HG03064 (cell line): ENCODE results near the gene FOXE1.

ENCODE experiments used
- ATAC-seq: cut with Tn5 transposase; IDR thresholded peaks from one replicate; pipeline ENCODE4 v1.9.1; 2021; ENCODE audit warnings: low read depth; ENCODE audit not compliant: unreplicated experiment

Gene FOXE1

DNA sequence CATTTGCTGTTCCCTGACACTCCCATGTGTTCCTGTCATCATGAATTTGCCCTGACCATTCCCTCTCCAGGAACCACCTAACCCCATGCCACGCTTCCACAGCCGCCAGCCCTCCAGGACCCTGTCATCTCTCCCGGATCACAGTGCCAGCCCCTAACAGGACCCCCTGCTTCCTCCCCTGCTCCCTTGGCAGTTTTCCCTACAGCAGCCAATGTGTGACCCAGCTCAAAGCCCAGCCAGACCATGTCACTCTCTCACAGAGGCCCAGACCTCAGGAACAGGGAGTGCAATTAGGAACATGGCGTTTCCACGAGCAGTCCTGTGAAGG is 8.1 kb downstream of the FOXE1 start:
- no peak for ATAC-seq

DNA sequence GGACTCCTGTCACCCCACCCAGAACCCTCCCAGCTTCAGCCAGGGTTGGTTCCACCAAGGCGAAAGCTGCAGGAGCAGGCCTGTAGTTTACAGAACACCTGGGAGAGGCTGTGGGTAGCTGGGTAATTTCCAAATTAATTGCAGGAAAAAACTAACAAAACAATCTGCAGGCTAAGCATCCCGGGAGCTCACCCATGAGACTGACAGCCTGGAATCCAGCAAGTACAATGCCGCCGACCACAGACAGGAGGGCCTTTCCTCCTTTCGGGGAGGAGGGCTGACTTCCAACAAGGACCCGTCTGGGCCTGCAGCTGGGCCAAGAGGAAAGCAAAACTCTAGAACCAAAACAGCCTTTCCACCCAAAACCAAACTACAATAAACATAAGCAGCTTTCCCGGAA is 10.3 kb downstream of the FOXE1 start:
- ATAC-seq: no peak

GRCh38 chr9:97864396-97864795 is 11.4 kb downstream of the FOXE1 start:
- no peak for ATAC-seq

GRCh38 chr9:97866300-97866699 is 13.3 kb downstream of the FOXE1 start:
- no peak for ATAC-seq

DNA sequence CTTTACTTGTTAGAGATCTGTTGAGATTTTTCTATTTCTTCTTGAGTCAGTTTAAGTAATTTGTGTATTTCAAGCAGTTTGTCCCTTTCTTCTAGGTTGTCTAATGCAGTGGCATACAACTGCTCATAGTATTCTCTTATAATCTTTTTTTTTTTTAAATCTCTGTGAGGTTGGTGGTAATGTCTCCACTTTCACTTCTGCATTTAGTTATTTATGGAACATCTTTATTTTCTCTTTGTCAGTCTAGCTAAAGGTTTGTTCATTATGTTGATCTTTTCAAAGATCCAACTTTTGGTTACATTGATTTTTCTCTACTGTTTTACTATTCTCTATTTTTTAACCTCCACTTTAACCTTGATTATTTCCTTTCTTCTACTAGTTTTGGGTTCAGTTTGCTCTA is 13.8 kb downstream of the FOXE1 start:
- no peak for ATAC-seq

DNA sequence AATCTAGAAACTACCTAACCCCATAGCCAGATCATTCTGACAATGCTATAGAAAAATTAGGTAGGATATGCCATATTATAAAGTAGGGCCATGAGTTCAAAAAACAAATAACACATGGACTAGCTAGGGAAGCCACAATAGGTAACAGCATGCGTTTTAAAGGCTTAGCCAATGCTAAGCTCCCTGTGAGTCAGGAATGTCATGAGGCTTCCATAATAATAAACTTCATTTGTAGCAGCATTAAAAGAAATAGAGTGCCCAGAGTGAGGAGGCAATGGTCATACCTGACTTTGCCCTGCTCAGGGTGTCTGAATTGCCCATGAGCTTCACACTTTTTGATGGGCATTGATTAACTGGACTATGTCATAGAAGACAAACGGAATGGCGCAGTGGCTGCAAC is 15.8 kb downstream of the FOXE1 start:
- no peak for ATAC-seq

GRCh38 chr9:97873425-97873824 is 20.4 kb downstream of the FOXE1 start:
- ATAC-seq: no peak

GRCh38 chr9:97873882-97874281 is 20.9 kb downstream of the FOXE1 start:
- ATAC-seq: no peak

- no peak for ATAC-seq
Observed at GRCh38 chr9:97874624-97875023, 21.6 kb downstream of the FOXE1 start.

GRCh38 chr9:97875111-97875510 is 22.1 kb downstream of the FOXE1 start:
- ATAC-seq: no peak

GRCh38 chr9:97876061-97876460 is 23.0 kb downstream of the FOXE1 start:
- ATAC-seq: no peak

DNA sequence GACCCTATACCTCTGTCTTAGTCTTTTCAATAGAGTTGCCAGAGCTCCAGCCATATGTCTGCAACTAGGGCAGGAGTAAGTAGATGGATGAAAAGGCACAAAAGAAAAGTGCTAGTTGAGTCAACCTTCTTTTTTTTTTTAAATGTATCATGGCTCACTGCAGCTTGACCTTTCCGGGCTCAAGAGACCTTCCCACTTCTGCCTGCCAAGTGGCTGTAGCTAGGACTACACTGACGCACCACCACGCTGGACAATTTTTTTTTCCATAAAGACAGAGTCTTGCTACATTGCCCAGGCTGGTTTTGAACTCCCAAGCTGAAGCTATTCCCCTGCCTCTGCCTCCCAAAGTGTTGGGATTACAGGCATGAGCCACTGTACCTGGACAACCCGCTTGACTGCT is 27.3 kb downstream of the FOXE1 start:
- ATAC-seq: no peak

DNA sequence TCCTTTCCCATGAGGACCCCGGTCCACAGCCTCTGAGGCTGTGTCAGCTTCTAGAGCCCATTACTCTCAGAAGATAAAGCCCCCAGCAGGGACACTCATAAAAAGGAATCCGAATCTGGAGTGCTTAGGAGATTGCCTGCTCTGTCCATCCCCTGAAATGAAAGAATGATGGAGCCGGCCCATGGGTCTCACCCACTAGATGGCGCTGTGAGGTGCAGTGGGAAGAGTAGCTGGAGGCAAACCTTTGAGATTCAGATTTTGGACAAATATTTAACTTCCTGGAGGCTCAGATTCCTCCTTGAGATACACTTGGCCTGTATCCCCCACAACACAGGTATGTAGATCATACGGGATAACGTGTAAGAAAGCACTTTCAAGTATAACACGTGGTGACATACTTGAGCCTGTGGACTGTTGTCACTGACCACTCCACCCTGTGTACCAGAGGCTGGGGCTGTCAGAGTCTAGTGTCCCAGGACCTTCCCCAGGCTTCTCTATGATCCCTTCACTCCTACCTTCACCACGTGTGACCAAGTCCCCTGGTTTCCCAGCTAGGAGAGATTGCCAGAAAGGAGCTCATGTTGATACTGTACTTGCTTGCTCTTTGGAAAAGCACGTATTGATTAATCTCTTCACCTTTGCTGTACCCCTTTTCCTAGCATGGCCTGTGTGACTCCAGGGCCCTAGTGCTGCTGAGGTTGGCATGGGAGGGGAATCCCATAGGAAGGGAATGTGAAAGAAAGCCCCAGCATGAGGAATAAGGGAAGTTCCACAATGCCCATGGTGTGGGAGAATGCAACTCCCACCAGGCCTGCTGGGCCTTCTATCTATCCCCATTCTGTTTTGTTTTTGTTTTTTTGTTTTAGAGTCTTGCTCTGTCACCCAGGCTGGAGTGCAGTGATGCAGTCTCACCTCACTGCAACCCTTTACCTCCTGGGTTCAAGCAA is 37.2 kb downstream of the FOXE1 start:
- no peak for ATAC-seq

DNA sequence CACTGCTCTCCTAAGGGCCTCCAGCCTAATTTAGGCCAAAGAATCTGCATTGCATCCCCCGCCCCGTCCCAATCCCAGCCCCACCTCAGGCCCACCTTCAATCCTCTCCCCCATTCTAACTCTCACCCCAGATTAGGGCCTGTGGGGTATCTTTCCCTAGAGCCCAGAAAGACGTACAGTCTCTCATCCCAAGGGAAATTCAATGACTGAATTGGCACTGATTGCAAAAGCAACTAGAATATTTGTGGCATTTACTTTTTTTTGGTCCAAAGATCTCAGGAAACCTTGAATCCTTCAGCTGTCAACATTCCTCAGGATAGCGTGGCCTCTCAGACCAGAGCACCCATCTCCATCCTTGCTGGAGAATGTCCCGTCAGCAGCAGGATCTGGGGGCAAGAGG is 38.7 kb downstream of the FOXE1 start:
- ATAC-seq: no peak

DNA sequence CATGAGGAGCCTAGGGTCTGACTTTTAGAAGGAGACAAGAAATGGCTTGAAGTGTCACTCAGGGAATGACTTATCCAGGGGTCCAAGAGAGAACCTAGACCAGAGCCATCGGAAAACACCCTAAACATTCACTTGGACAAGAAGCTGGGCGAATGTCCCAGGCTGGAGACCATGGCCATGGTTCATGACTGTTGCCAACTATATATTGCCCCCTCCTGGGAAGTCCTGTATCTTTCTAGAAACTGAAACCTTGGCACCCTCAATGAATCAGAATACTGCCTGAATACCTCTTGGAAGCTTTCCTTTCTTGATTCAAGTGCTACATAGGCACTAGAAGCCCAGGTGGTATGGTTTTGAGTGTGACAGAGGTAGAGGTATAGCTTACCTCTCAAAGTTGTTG is 39.4 kb downstream of the FOXE1 start:
- ATAC-seq: no peak

DNA sequence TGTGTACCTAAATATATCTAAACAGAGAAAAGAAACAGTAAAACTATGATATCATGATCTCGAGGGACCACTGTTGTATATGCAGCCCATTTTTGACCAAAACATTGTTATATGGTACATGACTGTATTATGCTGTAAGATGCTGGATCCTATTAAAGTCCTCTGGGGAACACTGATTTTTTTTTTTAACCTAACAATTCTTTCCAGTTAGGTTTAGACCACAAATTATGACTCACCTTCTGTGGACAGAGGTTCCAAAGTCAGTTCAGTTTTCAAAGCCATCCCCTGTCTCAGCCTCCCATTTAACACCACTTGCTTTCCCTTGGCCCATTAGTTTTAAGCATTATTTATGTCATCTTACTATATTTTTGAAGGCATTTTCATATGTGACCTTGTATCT is 42.2 kb downstream of the FOXE1 start:
- ATAC-seq: no peak

DNA sequence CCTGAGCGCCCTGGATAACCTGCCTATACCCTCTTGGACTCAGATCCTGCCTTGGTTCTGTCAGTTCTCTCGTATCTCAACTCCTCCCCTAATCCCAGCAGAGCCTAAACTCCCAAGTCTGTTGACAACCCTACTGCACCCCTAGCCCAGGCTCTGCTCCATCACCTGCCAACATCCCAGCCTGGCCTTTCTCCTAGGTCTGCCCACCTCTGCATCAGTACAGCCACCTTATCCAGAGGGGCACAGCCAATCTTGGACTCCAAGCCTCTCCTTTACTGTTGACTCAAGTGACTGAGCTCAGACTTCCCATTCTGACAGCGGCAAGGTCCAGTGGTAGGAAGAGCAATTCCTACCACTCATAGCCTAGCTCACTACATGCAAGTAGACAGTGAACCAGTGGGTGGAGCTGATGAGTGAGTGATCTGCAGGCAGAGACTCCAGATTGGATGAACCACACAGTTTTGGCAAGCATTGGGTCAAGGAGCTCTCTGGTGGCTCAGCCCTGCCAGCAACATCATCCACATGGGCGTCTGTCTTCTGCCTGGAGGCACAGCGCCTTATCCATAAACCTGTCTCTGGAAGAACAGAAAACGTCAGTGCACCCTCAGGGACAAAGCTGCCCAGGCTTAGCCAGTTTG is 42.8 kb downstream of the FOXE1 start:
- ATAC-seq: no peak

DNA sequence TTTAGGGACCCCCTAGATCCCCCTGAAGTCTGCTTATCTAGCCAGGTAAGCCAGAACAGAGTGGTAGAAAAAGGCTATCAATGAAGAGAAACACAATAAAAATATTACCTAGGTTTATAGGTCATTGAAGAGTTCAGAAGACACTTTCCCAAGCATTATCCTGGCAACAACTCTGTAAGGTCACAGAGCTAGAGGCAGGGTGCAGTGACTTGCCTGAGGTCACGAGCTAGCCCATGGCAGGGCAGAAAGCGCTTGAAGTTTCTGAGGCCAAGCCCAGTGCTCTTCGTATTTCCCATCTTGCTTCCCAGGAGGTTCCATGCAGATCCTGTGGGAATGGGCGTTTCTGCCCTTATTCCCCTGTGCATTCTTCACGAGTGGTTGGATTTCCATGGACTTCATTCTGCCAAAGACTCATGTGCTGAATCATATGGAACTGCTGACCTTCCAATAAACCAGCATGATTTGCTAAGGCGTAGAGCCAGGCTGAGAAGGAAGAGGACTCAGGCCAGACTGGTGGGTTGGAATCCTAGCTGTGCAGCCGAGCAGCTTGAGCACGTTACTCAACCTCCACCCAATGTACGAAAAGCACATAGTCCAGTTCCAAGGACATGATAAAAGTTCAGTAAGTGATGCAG is 47.2 kb downstream of the FOXE1 start:
- no peak for ATAC-seq

DNA sequence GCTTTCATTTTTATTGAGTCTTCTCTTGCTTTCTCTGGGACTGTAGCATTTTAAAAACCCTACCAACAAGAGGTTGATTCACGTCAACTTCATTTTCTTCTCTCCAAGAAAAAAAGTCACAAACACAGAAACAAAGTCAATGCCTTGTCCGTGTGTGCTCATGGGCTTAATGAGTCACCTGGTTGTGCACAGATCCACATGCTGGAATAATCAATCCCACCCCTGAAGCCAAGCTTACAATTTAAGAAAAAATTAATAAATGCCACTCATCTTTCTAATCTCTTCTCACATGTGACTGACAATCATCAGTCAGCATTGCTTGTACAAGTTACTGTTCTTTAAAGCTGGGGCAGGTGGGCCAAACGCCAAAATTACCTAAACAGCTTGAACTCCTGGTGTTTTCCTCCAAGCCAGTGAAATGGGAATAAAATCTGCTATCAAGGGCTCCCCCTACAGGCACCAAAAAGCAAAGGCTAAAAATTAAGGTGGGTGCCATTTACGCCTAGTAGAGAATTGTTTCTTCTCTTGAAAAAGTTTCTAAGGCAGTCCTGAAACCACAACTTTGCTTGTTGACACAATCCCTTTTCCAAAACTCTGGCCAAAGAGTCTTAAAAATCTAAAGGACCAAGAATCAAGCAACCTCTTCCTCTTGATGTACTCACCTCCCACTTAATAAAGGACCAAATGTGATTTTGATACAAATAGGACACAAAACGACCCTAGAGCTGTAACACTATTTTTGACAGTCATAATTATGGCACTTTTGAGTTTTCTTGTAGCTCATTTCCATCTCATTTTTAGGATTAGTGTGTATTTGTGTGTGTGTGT is 47.9 kb downstream of the FOXE1 start:
- ATAC-seq: no peak

GRCh38 chr9:97903177-97903576 is 50.2 kb downstream of the FOXE1 start:
- ATAC-seq: no peak

DNA sequence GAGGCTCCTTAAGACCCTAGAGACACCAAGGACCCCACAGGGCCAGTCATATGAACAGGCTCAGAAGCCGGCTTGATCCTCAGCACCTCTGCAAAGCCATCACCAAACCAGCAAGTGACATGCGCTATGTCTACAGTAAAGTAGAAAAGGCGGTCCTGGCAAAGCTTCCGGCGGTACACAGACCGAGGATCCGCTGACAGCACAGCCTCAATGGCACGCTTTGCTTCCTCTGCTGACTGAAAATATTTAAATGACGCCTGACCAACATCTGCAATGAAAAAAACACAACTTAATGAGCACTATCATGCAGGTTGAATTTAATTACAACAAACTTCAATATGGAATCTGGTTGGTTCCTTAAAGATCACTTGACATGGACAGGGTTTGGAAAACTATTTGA is 51.7 kb downstream of the FOXE1 start:
- no peak for ATAC-seq
